ENCODE measurements around the gene SLC25A51. TPM values are rescaled to one million over a fixed set of nuclear protein-coding genes. Genes with fewer than 3 reads are reported as not detected.

SLC25A51 gene
- total RNA-seq, 3 donors from 2014 or later: 22.5 to 43.7 (median 30.8) TPM

DNA sequence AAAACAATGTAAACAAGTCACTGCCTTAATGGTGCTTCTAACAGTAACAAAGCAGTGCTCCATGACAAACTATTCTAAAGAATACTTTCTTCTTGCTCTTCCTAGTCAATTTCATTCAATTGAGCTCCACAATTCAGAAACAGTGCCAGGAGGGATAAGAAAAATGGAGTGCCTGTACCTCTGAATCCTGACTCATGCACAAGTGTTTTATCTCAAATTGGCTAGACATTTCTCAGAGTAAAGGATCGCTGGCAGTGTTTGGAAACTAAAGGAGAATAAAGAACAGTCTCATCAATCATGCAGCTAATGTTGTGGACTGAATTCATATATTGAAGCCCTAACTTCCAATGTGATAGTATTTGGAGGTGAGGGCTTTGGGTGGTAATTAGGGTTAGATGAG is 27.6 kb downstream of the SLC25A51 start:
- H3K36me3 ChIP-seq: no peaks in the 10 kb centered on the region
- no peak for DNase-seq (ENCODE audit: low spot score in 2 of 2)
- no peak overlapping the region for H3K27ac ChIP-seq
- H3K9me3 ChIP-seq: no peaks in the 10 kb centered on the region
- H3K4me1 ChIP-seq: no peaks in the 10 kb centered on the region
- TF ChIP-seq POLR2AphosphoS5 (IDR thresholded peaks at IDR 0.05): no peak
- no peak for TF ChIP-seq POLR2A (IDR thresholded peaks at IDR 0.05)
- TF ChIP-seq, protein P1, sequence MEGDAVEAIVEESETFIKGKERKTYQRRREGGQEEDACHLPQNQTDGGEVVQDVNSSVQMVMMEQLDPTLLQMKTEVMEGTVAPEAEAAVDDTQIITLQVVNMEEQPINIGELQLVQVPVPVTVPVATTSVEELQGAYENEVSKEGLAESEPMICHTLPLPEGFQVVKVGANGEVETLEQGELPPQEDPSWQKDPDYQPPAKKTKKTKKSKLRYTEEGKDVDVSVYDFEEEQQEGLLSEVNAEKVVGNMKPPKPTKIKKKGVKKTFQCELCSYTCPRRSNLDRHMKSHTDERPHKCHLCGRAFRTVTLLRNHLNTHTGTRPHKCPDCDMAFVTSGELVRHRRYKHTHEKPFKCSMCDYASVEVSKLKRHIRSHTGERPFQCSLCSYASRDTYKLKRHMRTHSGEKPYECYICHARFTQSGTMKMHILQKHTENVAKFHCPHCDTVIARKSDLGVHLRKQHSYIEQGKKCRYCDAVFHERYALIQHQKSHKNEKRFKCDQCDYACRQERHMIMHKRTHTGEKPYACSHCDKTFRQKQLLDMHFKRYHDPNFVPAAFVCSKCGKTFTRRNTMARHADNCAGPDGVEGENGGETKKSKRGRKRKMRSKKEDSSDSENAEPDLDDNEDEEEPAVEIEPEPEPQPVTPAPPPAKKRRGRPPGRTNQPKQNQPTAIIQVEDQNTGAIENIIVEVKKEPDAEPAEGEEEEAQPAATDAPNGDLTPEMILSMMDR (IDR thresholded peaks at IDR 0.05): no peak
- intact Hi-C loops (cut with DNase I; ENCODE audit: low total_unique reads): no loop called here
- no peaks in the 10 kb centered on the region for H3K27me3 ChIP-seq
- no peak overlapping the region for H3K4me3 ChIP-seq

DNA sequence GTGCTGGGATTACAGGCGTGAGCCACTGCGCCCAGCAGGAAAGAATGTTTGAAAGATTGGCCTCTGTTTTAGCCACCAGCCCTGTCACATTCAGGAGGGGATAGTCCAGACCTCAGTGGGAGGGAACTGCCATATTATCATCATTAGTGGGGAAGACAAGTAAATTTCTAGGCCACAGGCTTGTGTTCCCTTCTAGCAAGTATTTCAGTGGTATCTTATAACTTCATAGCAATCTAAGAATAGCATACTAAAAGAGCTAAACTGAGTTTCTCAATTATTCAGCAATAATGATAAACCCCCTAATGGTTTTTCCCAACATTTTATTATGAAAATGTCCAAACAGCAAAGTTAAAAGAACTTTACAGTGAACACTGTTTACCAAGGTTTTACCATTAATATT is 30.0 kb downstream of the SLC25A51 start:
- TF ChIP-seq, protein P1 (IDR thresholded peaks at IDR 0.05): no peak
- no peak for TF ChIP-seq POLR2AphosphoS5 (IDR thresholded peaks at IDR 0.05)
- TF ChIP-seq POLR2A (IDR thresholded peaks at IDR 0.05): no peak
- no peaks in the 10 kb centered on the region for H3K27me3 ChIP-seq
- no peaks in the 10 kb centered on the region for H3K36me3 ChIP-seq
- H3K27ac ChIP-seq: no peak overlapping the region
- intact Hi-C loops (cut with DNase I; ENCODE audit: low total_unique reads): no loop called here
- H3K4me1 ChIP-seq: no peaks in the 10 kb centered on the region
- DNase-seq (ENCODE audit: low spot score in 2 of 2): no peak
- H3K9me3 ChIP-seq: no peaks in the 10 kb centered on the region
- H3K4me3 ChIP-seq: no peak overlapping the region

DNA sequence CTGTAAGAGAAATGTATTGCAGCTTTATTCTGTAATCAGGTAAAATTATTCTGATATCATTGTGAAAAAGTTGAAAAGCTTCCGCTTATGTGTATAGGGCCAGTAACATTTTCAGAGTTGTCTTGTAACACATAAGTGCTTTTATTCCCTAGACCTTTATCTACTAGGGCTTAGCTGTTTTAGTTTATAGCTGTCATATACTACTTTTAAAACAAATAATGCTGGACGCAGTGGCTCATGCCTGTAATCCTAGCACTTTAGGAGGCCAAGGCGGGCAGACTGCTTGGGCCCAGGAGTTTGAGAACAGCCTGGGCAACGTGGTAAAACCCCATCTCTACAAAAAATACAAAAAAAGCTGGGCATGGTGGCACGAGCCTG is 33.1 kb downstream of the SLC25A51 start:
- intact Hi-C loops (cut with DNase I; ENCODE audit: low total_unique reads): no loop called here
- DNase-seq (ENCODE audit: low spot score in 2 of 2): no peak
- Histone ChIP-seq H3K27ac (no peak overlapping the region), H3K9me3 (no peaks in the 10 kb centered on the region), H3K27me3 (no peaks in the 10 kb centered on the region), H3K4me3 (no peak overlapping the region), H3K4me1 (no peaks in the 10 kb centered on the region), H3K36me3 (no peaks in the 10 kb centered on the region)
- TF ChIP-seq POLR2AphosphoS5 (IDR thresholded peaks at IDR 0.05) (no peak), POLR2A (IDR thresholded peaks at IDR 0.05) (no peak)
- TF ChIP-seq, protein P1 (IDR thresholded peaks at IDR 0.05): no peak

DNA sequence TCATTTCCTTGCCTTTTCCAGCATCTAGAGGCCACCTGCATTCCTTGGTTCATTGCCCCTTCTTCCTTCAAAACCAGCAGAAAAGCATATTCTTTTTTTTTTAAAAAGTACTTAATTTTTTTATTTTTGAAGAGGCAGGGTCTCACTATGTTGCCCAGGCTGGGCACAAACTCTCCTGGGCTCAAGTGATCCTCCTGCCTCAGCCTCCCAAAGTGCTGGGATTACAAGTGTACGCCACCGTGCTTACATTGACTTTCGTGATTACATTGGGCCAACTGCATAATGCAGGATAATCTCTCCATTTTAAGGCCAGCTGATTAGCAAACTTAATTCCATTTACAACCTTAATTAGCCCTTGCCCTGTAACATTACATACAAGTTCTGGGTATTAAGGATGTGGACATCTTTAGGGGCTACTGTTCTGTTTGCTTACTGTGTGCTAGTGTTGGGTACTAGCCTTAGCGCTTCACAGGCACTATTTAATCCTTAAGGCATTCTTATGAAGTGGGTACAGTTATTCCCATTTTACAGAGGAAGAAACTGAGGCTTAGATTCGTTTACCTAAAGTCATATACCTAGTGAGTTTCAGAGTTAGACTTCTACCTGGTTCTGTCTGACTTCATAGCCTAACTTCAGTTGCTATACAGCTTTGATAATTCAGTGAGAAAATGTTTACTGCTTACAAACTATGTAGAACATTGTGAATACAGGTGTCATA is 33.7 kb downstream of the SLC25A51 start:
- no peak overlapping the region for H3K4me3 ChIP-seq
- no peak for DNase-seq (ENCODE audit: low spot score in 2 of 2)
- intact Hi-C loops (cut with DNase I; ENCODE audit: low total_unique reads): no loop called here
- TF ChIP-seq, protein P1 (IDR thresholded peaks at IDR 0.05): no peak
- TF ChIP-seq POLR2A (IDR thresholded peaks at IDR 0.05): no peak
- no peak for TF ChIP-seq POLR2AphosphoS5 (IDR thresholded peaks at IDR 0.05)
- no peak overlapping the region for H3K27ac ChIP-seq
- H3K4me1 ChIP-seq: no peaks in the 10 kb centered on the region
- H3K27me3 ChIP-seq: no peaks in the 10 kb centered on the region
- no peaks in the 10 kb centered on the region for H3K9me3 ChIP-seq
- no peaks in the 10 kb centered on the region for H3K36me3 ChIP-seq

DNA sequence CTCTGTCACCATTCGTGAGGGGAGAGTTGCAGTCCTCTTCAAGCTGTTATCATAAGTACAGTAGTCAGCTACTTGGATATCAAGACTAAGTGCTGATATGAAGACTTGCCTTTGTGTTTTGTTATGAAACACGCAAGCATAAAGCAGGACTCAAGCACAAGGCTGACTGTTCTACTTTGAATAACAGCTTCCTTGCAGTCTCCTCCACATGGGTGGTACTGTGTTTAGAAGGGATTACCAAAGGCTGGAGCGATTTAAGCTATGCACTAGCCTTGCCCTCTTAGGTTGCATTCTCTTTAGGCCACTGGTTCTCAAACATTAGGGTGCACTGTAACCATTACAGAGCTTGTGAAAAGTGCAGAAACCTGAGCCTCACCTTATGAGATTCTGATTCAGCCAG is 41.4 kb downstream of the SLC25A51 start:
- Histone ChIP-seq H3K4me1 (no peaks in the 10 kb centered on the region), H3K4me3 (no peak overlapping the region), H3K36me3 (no peaks in the 10 kb centered on the region), H3K27me3 (no peaks in the 10 kb centered on the region), H3K27ac (no peak overlapping the region), H3K9me3 (no peaks in the 10 kb centered on the region)
- TF ChIP-seq POLR2A (IDR thresholded peaks at IDR 0.05) (no peak), POLR2AphosphoS5 (IDR thresholded peaks at IDR 0.05) (no peak)
- TF ChIP-seq, protein P1 (IDR thresholded peaks at IDR 0.05): no peak
- DNase-seq (ENCODE audit: low spot score in 2 of 2): no peak
- intact Hi-C loops (cut with DNase I; ENCODE audit: low total_unique reads): no loop called here

Data from breast epithelium (tissue), 4 donors.